Measurements from ENCODE around the gene RAG1. TPM values are rescaled to one million over a fixed set of nuclear protein-coding genes. Genes with fewer than 3 reads are reported as not detected.

RAG1 gene
- total and polyA plus RNA-seq, 5 experiments from 2014 or later, result 0.05 to 0.68 (median 0.41) TPM; not detected in 1

GRCh38 chr11:36596880-36597279 lies 29.1 kb downstream of the RAG1 start:
- H3K36me3 Mint-ChIP-seq, result no peaks in the 10 kb centered on the region
- H3K9me3 Mint-ChIP-seq, result no peaks in the 10 kb centered on the region
- DNase-seq (no peak), ATAC-seq (no peak)
- peaks cover 19 to 48% (median 35%) of the 10 kb centered on the region in 5 donors for H3K27me3 Mint-ChIP-seq
- H3K27ac Mint-ChIP-seq, result no peak overlapping the region
- peaks cover 4 to 12% (median 8%) of the 10 kb centered on the region in 4 donors for H3K4me1 Mint-ChIP-seq
- H3K4me3 Mint-ChIP-seq, result no peak overlapping the region
- POLR2A ChIA-PET, result no interaction called here

- POLR2A ChIA-PET, result no interaction called here
- DNase-seq (no peak), ATAC-seq (no peak)
- H3K4me3 Mint-ChIP-seq, result no peak within 1 kb of the TSS
- no peaks in the 10 kb centered on the region for H3K9me3 Mint-ChIP-seq
- no peak within 1 kb of the TSS for H3K27ac Mint-ChIP-seq
- no peaks in the 10 kb centered on the region for H3K36me3 Mint-ChIP-seq
- H3K4me1 Mint-ChIP-seq, result peaks cover 4 to 12% (median 8%) of the 10 kb centered on the region in 4 donors
- H3K27me3 Mint-ChIP-seq, result peaks cover 23 to 44% (median 36%) of the 10 kb centered on the region in 5 donors
These were observed 30.2 kb downstream of the RAG1 start, which contains the start of gene RAG2 for GRCh38 chr11:36598051-36598450. TSS of gene RAG2 (minus strand) at chr11:36598236. CDS start at chr11:36594168, 4,068 bp downstream.

- Mint-ChIP-seq H3K36me3 (no peaks in the 10 kb centered on the region), H3K9me3 (no peaks in the 10 kb centered on the region), H3K4me1 (peaks cover 0 to 2% (median 0%) of the 10 kb centered on the region in 4 donors), H3K4me3 (no peak overlapping the region), H3K27me3 (peaks cover 19 to 32% (median 27%) of the 10 kb centered on the region in 5 donors), H3K27ac (no peak overlapping the region)
- POLR2A ChIA-PET, result no interaction called here
- DNase-seq, result no peak
- ATAC-seq, result no peak
These were observed 32.4 kb downstream of the RAG1 start for GRCh38 chr11:36600180-36600579.

GRCh38 chr11:36601155-36601554 lies 33.3 kb downstream of the RAG1 start:
- no peak for ATAC-seq
- Mint-ChIP-seq H3K27ac (no peak overlapping the region), H3K36me3 (no peaks in the 10 kb centered on the region), H3K9me3 (no peaks in the 10 kb centered on the region), H3K27me3 (peaks cover 14 to 27% (median 20%) of the 10 kb centered on the region in 5 donors), H3K4me3 (no peak overlapping the region), H3K4me1 (no peaks in the 10 kb centered on the region)
- POLR2A ChIA-PET, result no interaction called here
- DNase-seq, result no peak

GRCh38 chr11:36602135-36602534 lies 34.3 kb downstream of the RAG1 start:
- no peak for ATAC-seq
- H3K9me3 Mint-ChIP-seq, result no peaks in the 10 kb centered on the region
- POLR2A ChIA-PET, result no interaction called here
- no peak overlapping the region for H3K27ac Mint-ChIP-seq
- no peak for DNase-seq
- peaks cover 14 to 27% (median 20%) of the 10 kb centered on the region in 5 donors for H3K27me3 Mint-ChIP-seq
- no peak overlapping the region for H3K4me3 Mint-ChIP-seq
- H3K36me3 Mint-ChIP-seq, result no peaks in the 10 kb centered on the region
- H3K4me1 Mint-ChIP-seq, result no peaks in the 10 kb centered on the region

DNA sequence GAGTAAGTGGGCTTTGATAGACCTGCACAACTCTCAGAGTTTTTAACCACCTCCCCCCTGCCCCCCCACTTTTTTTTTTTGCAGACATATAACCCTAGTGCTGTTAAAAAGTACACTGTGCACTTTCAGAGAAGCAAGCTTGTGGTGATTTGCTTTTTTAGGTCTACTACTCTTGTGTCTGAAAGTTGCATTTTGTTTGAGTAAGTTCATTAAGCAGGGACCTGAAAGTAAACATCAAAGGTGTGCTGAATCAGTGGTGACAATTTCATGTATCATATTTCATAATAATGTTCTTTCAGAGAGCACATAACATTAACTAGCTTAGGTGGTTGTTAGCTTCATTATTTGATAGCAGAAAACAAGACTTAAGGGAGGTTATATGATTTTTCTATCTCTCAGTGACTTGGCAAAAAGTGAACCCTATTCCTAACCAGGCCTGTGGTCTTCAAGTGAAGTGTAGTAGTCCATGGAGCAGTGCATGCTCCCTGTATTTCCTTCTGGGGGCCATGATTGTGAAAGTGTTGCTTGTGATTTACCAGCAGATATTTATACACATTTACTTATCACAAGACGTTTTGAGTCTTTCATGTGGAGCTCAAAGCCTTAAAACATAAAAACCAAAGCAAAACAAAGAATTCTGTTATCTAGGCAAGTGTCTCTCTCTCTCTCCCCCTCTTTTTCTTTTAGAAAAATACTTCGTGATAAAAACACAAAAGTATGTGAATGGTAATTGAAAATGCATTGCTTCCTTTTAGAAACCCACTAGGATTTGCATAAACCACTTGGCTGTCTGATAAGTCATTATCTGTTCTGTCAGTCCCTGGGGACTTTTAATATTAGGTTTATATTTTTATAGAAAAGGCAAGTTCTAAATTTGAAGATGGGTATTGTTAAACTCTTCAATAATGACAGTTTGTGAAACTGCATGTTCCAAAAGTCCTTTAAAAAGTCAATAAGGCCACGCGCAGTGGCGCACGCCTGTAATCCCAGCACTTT lies 37.7 kb downstream of the RAG1 start:
- DNase-seq (no peak), ATAC-seq (no peak)
- no peaks in the 10 kb centered on the region for H3K36me3 Mint-ChIP-seq
- no peak overlapping the region for H3K27ac Mint-ChIP-seq
- peaks cover 13 to 29% (median 21%) of the 10 kb centered on the region in 5 donors for H3K27me3 Mint-ChIP-seq
- no peak overlapping the region for H3K4me3 Mint-ChIP-seq
- H3K4me1 Mint-ChIP-seq, result no peaks in the 10 kb centered on the region
- H3K9me3 Mint-ChIP-seq, result no peaks in the 10 kb centered on the region
- POLR2A ChIA-PET, result no interaction called here

GRCh38 chr11:36608491-36609199 lies 40.8 kb downstream of the RAG1 start:
- no peak overlapping the region for H3K27ac Mint-ChIP-seq
- no peaks in the 10 kb centered on the region for H3K36me3 Mint-ChIP-seq
- ATAC-seq (no peak), DNase-seq (no peak)
- no peak overlapping the region for H3K4me3 Mint-ChIP-seq
- POLR2A ChIA-PET, result no interaction called here
- peaks cover 3 to 18% (median 16%) of the 10 kb centered on the region in 5 donors for H3K27me3 Mint-ChIP-seq
- no peaks in the 10 kb centered on the region for H3K4me1 Mint-ChIP-seq
- H3K9me3 Mint-ChIP-seq, result no peaks in the 10 kb centered on the region

GRCh38 chr11:36609383-36609782 lies 41.6 kb downstream of the RAG1 start:
- H3K27ac Mint-ChIP-seq, result no peak overlapping the region
- POLR2A ChIA-PET, result no interaction called here
- ATAC-seq, result no peak
- H3K9me3 Mint-ChIP-seq, result peaks cover 0 to 2% (median 0%) of the 10 kb centered on the region in 9 donors
- peaks cover 2 to 17% (median 10%) of the 10 kb centered on the region in 5 donors for H3K27me3 Mint-ChIP-seq
- H3K4me1 Mint-ChIP-seq, result no peaks in the 10 kb centered on the region
- H3K36me3 Mint-ChIP-seq, result no peaks in the 10 kb centered on the region
- H3K4me3 Mint-ChIP-seq, result no peak overlapping the region
- DNase-seq, result no peak

GRCh38 chr11:36615826-36616225 lies 48.0 kb downstream of the RAG1 start:
- H3K4me1 Mint-ChIP-seq, result peaks cover 0 to 10% (median 0%) of the 10 kb centered on the region in 4 donors
- DNase-seq (no peak), ATAC-seq (no peak)
- no peak overlapping the region for H3K27ac Mint-ChIP-seq
- no peak overlapping the region for H3K4me3 Mint-ChIP-seq
- H3K27me3 Mint-ChIP-seq, result peaks cover 5 to 27% (median 10%) of the 10 kb centered on the region in 5 donors
- POLR2A ChIA-PET, result no interaction called here
- H3K36me3 Mint-ChIP-seq, result no peaks in the 10 kb centered on the region
- peaks cover 0 to 7% (median 0%) of the 10 kb centered on the region in 9 donors for H3K9me3 Mint-ChIP-seq

DNA sequence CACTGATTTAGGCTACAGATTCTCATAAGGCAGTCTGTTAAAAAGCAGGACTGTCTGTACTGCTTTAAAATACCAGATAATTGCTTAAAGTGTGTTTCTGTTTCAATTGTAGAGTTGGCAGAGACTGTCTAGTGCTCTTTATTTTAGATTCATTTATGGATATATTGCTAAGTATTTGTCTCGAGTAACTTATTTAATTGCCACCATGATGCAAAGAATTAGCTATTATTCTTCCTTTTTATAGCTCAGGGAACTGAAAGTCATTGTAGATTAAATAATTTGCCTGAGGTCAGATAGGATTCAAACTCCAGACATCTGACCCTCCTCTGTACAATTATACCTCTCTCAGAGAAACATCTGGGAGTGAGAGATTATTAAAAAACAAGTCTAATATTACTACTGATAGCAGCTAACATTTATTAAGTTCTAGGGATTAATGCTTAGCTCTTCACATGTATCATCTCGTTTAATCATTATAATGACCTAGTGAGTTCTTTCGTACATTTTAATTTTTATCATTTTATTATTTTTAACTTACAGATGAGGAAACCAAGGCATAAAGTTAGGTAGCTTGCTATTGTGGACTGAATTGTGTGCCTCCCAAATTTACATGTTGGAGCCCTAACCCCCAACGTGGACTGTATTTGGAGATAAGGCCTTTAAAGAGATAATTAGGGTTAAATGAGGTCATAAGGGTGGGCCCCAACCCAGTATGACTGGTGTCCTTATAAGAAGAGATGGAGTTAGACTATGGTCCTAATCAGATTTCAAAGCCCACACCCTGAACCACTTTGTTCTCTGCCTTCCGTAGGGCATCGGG lies 49.9 kb downstream of the RAG1 start:
- H3K4me3 Mint-ChIP-seq, result no peak overlapping the region
- H3K36me3 Mint-ChIP-seq, result no peaks in the 10 kb centered on the region
- ATAC-seq (no peak), DNase-seq (no peak)
- H3K27ac Mint-ChIP-seq, result no peak overlapping the region
- H3K9me3 Mint-ChIP-seq, result peaks cover 0 to 7% (median 0%) of the 10 kb centered on the region in 9 donors
- peaks cover 5 to 23% (median 8%) of the 10 kb centered on the region in 5 donors for H3K27me3 Mint-ChIP-seq
- POLR2A ChIA-PET, result no interaction called here
- peaks cover 0 to 10% (median 0%) of the 10 kb centered on the region in 4 donors for H3K4me1 Mint-ChIP-seq

GRCh38 chr11:36618363-36619047 lies 50.7 kb downstream of the RAG1 start:
- Mint-ChIP-seq H3K27me3 (peaks cover 5 to 21% (median 8%) of the 10 kb centered on the region in 5 donors), H3K9me3 (peaks cover 0 to 7% (median 0%) of the 10 kb centered on the region in 9 donors), H3K27ac (no peak overlapping the region), H3K4me1 (peaks cover 0 to 10% (median 0%) of the 10 kb centered on the region in 4 donors), H3K36me3 (no peaks in the 10 kb centered on the region), H3K4me3 (no peak overlapping the region)
- DNase-seq, result no peak
- POLR2A ChIA-PET, result no interaction called here
- ATAC-seq, result no peak

DNA sequence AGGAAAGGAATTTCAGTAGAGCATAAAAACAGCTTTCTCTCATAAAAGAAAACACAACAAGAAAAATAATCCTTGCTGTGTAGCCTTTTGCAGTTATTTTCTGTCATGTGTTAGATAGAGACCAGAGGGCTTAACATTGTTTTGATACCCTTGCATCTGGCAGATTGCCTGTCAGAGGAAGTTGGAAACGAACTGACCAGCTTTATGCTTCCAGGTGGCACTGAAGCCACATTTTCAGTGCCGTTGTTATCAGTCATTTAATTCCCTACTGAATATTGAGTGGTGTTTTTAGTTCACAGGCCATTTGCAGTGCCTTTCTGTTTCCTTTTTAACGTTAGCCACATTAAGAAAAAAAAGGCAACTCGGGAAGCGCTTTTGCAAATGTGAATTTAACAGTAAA lies 51.7 kb downstream of the RAG1 start:
- no peak overlapping the region for H3K4me3 Mint-ChIP-seq
- no peaks in the 10 kb centered on the region for H3K36me3 Mint-ChIP-seq
- ATAC-seq (no peak), DNase-seq (no peak)
- peaks cover 0 to 10% (median 0%) of the 10 kb centered on the region in 4 donors for H3K4me1 Mint-ChIP-seq
- peaks cover 0 to 7% (median 0%) of the 10 kb centered on the region in 9 donors for H3K9me3 Mint-ChIP-seq
- H3K27me3 Mint-ChIP-seq, result peaks cover 7 to 24% (median 10%) of the 10 kb centered on the region in 5 donors
- no peak overlapping the region for H3K27ac Mint-ChIP-seq
- POLR2A ChIA-PET, result no interaction called here
